GM21737 (cell line): ENCODE results near the gene TMEM11.

Source experiments
- ATAC-seq: cut with Tn5 transposase; IDR thresholded peaks from one replicate; pipeline ENCODE4 v1.9.1; 2021; ENCODE audit warnings: mild to moderate bottlenecking, moderate library complexity; ENCODE audit not compliant: unreplicated experiment

TMEM11 gene

DNA sequence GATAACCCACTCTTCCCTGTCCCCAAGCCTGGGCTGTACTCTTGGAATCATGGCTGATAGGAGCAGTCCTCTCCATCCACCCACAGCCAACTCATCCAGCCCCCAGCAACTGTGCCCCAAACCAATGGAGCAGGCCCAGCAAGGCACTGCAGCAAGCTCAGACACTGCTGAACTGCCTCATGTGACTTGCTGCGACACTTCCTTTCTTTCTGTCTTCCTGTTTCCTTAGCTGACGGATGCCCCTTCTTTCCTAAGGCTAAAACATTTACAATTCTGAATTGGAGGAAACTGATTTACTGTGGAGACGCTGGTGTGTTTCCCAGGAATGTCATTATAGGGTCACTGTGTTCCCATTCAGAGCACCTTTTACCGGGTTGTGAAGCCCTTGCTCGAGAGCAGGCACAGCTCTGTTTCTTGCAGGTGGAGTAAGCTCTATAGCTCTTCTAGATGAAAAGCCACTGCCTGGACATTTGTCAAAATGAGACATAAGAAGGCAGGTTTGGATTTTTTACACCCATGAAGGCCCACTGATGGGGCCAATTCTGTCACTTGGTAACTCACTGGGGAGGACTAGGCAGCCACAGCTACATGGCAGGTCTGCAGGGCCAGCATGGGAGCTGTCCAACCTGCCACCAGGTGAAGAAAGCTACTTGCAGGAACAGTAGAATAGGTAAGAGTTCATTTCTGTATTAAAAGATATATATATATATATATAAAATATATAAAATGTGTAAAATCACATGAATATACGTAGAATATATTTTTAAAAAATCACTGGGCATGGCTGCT lies 27.4 kb downstream of the TMEM11 start:
- ATAC-seq: no peak

GRCh38 chr17:21185061-21185460 lies 28.9 kb downstream of the TMEM11 start:
- ATAC-seq: no peak

- ATAC-seq: no peak
Observed at GRCh38 chr17:21184570-21184969, 29.4 kb downstream of the TMEM11 start.

DNA sequence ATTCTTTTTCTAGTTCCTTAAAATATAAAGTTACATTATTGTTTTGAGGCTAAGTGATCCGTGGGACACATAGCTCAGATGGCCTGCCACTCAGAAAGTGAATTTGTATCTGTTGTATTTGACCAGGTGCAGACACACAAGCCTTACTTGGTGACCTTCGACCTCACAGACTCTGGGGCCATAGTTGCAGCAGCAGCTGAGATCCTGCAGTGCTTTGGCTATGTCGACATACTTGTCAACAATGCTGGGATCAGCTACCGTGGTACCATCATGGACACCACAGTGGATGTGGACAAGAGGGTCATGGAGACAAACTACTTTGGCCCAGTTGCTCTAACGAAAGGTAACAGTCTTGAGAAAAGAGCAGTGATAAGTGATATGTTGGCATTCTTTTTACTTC lies 30.5 kb downstream of the TMEM11 start:
- no peak for ATAC-seq

DNA sequence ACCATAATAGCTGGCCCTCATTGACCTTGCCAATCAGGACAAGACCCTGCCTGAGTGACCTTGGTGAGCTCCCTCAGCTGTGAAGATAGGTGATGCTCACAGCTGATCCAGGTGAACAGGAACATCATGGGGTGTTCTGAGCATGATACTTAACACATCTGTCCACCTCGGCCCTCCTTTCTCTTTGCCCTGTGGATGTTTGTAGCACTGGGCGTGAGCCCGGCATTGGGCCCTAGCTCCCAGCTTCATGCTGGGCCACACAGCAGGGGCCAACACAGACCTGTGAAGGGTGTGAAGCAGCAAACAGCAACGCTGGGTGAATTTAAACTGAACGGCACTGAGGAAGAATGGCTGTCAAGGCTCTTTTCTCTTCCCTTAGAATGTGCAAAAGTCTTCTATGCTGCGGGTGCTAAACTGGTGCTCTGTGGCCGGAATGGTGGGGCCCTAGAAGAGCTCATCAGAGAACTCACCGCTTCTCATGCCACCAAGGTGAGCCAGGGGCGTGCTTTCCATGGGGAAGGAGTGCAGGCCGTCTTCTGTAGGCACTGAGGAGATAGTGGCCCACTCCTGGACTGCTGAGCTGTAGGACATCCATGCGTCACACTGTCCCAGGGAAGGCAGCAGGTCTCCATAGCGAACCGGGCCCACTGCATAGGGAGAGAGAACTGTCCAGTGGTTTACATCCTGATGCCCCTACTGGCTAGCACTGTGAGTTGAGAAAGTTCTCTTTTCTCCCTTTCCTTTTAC lies 35.9 kb downstream of the TMEM11 start:
- ATAC-seq: no peak

DNA sequence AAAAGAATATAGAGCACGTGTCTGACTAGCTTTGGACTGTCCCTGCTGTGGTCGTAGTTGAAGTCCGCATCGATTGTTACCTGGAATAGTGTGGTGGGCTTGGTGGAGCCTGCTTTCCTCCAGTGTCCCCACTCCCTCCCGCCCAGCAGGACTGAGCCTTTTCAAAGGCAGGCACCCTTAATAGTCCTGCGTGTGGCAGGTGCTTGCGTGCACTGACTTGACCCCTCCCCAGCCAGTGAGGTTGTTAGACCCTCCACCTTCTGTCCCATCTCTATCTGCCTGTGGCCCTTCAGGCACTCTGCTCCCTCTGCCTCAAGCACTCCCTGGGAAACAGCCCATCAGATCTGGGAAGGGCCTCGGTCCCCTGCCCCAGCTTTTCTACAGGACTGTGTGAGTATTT lies 36.6 kb downstream of the TMEM11 start:
- ATAC-seq: no peak

- ATAC-seq: no peak
Observed at GRCh38 chr17:21176773-21177395, 37.1 kb downstream of the TMEM11 start.

DNA sequence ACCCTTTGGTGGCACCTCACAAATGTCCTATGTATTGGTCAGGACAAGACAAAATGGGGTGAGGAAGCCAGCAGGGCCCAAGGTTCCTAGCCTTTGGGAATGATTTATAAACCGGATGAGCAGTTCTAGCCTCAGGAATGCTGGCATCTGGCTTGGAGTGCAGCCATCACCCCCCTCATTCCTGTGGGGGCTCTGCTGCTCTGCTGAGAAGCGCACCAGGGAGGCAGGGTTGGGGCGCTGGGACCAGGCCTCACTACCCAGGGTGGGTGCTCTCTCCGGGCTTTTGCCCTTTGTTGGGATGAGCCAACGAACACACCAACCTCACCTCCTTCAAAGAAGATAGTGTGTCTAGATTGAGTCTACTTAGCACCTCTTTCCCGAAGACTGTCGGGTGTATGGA lies 39.2 kb downstream of the TMEM11 start:
- ATAC-seq: no peak

- no peak for ATAC-seq
Observed at GRCh38 chr17:21174186-21174585, 39.8 kb downstream of the TMEM11 start.

DNA sequence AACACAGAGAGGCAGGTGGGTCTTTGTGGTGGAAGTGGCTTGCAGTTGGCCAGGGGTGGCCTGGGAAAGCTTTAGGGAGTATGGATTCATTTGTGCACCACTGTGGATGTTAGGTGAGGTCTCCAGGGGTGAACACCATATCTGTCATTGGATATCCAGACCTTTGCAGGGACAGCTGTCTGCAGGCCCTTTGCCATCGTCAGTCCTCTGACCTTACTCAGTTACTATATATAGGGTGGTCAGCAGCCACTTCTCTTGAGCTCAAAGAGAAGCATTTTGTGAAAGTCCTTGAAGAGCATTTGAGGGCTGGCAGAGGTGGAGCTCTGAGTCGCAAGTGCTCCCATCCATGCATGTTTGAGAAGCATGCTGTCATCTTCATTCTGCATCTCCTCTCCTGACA lies 40.4 kb downstream of the TMEM11 start:
- ATAC-seq: no peak

GRCh38 chr17:21172846-21173245 lies 41.1 kb downstream of the TMEM11 start:
- no peak for ATAC-seq

- ATAC-seq: no peak
Observed at GRCh38 chr17:21171970-21172510, 41.9 kb downstream of the TMEM11 start.

GRCh38 chr17:21171309-21171922 lies 42.5 kb downstream of the TMEM11 start:
- ATAC-seq: peak; percentile 66

DNA sequence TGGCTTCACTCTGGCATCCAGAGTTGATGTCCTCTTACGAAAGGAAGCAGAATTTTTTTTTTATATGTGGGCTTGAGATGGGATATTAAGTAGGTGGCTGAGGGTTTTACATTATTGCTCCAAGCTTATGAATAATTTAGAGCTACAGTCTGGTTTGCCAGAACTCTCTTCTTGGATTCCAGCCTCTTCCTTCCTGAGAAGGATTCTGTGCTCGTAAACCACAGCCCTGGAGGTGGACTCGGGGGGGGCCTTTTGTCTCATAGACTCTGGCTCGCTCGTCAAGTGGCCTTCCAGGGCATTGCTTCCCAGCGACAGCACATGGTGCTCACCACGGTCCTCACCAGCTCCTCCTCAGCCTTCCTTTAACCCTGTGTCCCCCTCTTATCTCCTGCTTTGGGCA lies 43.2 kb downstream of the TMEM11 start:
- no peak for ATAC-seq

DNA sequence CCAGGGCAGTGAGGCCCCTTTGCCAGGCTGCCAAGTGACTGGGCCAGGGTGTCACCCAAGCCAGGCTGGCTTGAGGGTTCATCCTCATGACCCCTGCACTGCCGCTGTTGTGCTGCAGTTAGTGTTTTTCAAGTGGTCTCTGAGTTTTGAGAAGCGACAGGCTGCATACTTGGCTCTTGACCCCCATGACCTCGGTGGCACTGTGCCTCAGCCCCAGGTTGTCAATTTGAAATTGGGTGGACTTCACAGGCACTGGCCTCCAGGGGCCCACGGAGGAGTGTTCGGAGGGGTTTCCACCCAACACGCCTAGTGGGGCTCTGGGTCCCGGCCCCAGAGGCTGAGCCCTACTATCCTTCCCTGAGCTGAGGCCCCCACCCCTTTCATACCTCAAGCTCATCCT lies 44.5 kb downstream of the TMEM11 start:
- ATAC-seq: no peak

- ATAC-seq: no peak
Observed at GRCh38 chr17:21168555-21168865, 45.5 kb downstream of the TMEM11 start.

DNA sequence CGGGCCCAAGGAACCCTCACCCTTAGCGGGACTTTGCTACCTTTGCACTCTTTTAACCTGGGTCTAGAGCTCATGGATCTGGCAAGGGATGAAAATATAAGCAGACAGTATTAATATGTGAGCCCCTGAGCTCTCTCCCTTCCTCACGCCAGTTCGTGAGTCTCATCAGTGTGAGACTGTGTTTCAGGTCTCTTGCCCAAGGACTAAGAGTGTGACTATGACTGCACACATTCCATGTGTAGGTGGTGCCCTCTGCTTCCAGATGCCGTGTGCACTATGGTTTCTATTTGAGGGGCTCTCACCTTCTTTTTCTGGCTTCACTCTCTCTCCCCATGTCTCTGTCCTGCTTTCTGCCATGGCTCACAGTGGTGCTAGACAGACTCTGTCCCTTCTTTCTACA lies 46.7 kb downstream of the TMEM11 start:
- no peak for ATAC-seq

DNA sequence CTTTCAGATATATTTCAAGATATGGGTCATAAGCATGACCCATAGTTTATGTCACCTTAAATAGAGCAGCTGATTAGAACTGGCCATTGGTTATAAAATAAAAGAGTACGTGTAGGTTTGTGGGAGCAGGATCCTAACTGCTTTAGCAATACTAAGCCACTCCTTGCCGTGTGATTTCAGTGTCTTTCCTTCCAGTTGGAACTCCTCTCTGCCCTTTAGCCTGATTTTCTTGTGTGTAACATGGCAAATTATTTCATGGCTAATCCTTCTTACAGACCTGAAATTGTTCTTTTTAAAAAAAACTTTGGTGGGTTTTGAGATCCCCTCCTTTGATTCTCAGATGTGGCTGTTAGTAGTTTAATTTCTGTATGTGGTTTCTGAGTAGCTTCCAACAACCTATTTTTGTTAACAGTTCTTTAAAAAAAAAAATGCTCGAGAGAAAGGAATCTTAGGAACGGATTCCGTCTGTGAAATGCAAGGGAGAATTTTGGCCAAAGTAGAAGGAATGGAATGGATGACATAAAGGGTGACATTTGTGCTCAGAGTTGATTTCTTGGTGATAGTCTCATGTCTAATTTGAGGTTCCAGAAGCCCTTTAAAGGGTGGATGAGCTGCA lies 47.3 kb downstream of the TMEM11 start:
- no peak for ATAC-seq

DNA sequence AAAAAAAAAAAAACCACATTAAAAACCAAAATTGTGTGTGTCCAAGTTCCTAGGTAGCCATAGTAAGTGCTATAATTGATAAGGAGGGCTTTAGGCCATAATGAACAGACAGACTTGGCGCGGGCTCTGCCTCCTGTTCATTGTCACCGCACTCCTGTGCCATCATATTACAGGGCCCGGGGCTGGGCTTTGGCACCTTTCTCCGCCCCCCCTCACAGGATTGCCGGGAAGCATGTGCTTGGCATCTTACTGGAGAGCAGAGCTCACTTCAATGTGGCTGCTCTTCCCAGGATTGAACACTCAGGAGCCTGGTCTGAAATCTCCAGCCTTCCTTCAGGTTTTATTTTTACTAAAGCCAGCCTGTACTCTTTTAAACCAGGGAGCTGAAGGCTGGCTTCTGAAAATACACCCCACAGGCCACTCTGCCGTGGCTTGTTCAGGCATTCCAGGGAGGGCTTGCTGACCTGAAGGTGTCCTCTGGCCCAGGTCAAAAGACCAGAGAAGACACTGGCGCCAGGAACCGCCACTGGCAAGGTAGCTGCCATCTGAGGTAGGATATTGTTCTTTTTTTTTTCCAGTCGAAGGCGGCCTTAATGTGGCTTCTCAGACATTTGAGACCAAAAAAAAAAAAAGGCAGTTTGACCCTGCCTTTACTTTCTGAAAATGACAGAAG lies 47.9 kb downstream of the TMEM11 start:
- ATAC-seq: no peak

DNA sequence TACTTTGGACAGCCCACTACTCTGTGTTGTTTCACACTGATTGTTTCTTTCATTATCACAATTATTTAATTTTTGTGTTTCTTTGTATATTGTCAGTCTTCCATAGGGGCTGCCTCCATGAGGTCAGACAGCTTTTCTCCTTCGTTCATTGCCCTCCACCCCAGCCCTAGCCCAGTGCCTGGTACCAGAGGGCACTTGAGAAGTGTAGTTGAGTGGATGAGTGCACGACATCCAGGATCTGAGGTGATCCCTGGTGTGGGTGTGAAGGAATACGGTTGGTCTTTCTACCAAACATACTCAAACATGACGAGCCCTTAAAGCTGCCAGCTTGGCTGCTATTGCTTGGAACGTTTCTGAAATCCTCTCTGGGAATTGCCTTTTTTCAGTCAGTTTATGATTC lies 49.3 kb downstream of the TMEM11 start:
- no peak for ATAC-seq
